GM19468 (cell line): Measurements from ENCODE around the gene SHISA9.
"Not testable (repeated sequence)": the region's sequence is repeated elsewhere in the genome, so short reads cannot be mapped to it uniquely, and the experiment has no call there.

Experiments used
- ATAC-seq: cut with Tn5 transposase; IDR thresholded peaks from one replicate; pipeline ENCODE4 v1.9.1; 2021; ENCODE audit warnings: mild to moderate bottlenecking, moderate library complexity, moderate number of reproducible peaks; ENCODE audit not compliant: unreplicated experiment; ENCODE audit errors: extremely low read depth

The SHISA9 gene

DNA sequence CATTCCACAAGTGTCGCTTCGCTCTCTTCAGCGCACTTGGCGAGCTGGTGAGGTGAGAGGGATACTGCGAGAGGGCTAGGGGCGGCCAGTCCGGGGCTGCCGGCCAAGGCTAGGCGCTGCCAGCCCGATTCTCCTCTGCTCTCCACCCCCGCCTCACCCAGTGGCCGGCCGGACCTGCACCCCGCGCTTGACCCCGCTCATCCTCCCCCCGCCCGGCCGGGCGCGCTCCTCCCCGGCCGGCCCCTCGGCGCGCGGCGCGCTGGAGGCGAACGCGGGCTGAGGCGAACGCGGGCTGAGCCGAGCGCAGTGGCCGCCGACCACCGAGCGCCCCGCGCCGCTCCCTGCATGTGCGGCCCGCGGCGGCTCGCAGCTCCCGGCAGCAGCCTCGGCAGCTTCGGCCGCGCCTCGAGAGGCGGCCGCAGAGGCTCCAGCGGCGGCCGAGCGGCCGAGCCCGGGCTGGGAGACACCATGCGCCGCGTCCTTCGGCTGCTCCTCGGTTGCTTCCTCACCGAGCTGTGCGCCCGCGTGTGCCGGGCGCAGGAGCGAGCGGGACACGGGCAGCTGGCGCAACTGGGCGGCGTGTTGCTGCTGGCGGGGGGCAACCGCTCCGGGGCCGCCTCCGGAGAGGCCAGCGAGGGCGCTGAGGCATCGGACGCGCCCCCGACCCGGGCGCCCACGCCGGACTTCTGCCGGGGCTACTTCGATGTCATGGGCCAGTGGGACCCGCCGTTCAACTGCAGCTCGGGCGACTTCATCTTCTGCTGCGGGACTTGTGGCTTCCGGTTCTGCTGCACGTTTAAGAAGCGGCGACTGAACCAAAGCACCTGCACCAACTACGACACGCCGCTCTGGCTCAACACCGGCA lies at the start of gene SHISA9:
SHISA9 (plus strand) TSS at position 2 of the 865 bp plus-strand sequence.
- ATAC-seq = no peak

DNA sequence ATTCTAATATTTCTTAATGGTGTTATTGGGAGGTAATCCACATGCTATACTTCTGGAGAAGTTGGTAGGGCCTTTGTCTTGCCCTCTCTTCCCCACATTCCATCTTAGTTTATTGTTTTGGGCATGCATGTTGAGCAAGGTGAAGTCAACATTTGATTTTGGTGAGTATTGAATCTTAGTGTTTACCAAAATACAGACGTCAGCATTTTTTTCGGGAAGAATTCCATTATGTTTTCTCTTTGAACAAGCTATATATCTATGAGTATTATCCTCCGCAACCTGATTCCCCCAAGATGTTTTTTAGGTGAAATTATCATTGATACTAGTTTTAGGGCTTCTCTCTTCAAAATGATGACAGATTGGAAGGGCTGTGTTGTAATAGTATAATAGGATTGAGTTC lies 47.4 kb upstream of the SHISA9 start:
- no peak for ATAC-seq

DNA sequence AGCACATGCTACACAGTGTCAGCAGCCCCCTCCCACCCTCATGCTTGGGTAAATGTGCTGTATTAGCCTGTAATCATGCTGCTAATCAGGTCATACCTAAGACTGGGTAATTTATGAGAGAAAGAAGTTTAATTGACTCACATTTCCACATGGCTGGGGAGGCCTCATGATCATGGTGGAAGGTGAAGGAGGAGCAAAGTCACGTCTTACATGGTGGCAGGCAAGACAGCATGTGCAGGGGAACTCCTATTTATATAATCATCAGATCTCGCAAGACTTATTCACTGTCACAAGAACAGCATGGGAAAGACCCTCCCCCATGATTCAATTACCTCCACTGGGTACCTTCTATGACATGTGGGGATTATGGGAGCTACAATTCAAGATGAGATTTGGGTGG lies 44.0 kb upstream of the SHISA9 start:
- ATAC-seq = not testable (repeated sequence)

DNA sequence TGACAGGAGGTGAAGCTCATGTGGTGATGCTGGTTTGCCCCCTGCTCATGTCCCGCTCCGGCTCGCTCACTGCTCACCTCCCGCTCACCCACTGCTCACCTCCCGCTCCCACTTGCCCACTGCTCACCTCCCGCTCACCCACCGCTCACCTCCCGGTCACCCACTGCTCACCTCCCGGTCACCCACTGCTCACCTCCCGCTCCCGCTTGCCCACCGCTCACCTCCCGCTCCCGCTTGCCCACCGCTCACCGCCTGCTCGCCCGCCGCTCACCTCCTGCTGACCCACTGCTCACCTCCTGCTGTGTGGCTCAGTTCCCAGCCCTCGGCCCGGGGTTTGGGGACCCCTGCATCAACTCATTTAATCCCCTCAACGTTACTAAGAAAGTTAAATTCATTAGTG lies 39.1 kb upstream of the SHISA9 start:
- ATAC-seq = no peak

DNA sequence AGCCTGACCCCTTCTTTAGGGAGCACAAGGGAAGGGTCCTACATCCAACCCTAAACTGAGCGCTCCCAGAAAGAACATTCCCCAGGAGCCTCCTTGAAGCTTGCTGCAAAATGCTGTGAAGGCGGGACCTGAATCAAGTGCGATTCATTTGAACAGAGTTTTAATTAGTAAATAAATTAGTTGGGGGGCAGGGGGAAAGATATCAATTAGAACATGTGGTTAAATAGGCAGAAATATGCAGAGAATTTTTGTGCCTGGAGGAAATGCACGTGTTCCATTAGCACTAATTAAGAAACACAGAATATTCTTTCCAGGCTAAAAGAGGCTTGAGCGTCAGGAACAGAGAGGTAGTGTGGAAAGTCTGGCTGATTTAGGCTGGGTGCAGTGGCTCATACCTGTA lies 38.5 kb upstream of the SHISA9 start:
- no peak for ATAC-seq

DNA sequence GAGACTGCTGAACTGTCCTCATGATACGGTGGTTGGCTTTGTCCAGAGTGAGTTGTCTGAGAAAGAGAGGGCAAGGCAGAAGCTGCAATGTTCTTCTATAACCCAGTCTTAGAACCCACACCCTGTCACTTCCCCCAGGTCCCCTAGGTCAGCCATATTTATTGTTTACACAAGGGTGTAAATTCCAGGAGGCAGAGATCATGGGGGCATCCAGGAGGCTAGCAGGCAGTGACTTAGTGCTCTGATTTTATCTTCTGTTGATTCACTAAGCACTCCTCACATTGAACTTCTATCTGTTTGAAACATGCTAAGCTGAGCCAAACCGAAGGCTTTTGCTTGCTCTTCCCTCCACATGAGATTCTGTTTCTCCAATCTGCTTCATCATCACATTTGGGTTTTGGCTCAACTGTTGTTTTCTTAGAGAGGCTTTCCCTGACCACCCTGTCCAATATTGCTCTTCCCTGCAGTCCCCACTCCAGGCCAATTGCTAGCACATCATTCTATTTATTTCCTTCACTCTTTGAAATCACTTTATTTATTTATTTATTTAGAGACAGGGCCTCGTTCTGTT lies 34.3 kb upstream of the SHISA9 start:
- no peak for ATAC-seq

DNA sequence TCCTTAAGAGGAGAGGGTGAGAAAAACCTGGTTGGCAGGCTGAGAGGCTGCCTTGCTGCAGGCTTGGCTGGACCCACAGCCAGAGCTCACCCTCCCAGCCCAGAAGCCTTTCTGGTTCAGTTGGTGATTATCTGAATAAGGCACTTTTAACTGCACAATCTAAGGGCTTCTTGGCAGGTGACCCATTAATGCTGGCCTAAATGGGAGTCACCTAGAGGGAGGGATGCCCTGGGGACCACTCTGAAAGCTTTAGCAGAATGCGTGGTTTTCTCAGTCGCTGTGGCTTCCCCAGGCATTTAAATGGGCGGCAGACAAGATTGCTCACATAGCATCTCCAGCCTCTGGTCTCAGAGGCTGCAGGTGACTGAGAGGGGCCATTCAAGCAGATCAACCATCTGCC lies 33.2 kb upstream of the SHISA9 start:
- no peak for ATAC-seq

DNA sequence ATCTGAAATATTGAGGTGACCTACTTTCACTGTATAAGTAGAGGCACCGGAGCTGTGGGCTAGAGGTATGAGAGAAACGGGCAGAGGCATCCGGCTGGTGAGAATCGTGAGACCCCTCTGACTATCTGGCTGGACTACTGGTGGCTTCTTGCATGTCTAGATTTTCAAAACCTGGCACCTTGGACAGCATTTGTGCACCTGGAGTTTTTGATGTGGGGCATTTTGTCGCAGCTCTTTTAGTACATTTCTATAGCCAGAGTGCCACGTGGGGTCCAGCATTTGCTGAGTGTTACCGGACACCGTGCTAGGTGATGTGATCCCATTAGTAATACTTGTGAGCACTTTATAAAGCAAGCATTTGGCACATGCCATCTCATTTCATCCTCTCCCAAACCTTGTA lies 32.6 kb upstream of the SHISA9 start:
- no peak for ATAC-seq

DNA sequence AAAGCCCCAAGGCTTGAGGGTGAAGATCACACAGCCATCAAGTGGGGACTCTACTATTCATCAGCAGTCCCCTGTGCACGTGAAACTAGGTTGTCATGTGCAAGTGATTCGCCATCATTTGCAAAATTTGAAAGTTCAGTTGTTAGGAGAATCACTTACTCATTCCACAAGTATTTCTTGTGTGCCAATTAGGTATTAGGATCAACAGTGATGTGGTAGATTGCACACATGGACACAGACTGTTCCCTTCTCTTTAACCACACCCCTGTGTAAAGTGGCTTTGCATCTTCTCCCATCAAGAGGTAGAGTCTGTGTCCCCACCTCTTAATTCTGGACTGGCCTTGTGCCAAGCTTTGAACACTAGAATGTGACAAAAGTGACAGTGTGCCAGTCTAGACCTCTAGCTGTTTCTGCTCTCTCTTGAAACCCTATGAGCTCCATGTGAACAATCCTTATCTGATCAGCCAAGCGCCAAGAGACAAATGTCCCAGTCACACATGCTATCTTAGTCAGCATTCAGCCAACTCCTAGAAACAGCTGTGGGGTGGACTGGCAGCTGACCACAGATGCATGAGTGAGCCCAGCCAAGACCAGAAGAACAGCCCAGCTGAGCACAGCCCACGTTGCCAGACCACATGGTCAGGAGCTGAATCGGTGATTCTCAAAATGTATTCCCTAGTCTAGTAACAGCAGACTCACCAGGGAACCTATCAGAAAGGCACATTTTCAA lies 31.5 kb upstream of the SHISA9 start:
- ATAC-seq = no peak

DNA sequence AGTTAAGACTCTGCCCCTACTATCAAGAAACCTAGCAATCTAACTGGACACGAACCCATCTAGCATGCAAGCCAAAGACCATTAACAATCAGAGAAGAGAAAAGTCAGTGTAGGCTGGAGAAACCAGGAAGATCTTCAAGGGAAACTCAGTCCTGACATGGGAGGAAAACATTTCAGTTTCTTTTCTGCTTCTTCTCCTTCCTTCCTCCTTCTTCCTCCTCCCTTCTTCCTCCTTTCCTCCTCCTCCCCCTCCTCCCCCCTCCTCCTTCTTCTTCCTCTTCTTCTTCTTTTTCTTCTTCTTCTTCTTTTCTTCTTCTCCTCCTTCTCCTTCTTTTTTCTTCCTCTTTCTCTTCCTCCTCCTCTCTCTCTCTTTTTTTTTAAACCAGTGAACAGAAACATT lies 29.6 kb upstream of the SHISA9 start:
- ATAC-seq = no peak

DNA sequence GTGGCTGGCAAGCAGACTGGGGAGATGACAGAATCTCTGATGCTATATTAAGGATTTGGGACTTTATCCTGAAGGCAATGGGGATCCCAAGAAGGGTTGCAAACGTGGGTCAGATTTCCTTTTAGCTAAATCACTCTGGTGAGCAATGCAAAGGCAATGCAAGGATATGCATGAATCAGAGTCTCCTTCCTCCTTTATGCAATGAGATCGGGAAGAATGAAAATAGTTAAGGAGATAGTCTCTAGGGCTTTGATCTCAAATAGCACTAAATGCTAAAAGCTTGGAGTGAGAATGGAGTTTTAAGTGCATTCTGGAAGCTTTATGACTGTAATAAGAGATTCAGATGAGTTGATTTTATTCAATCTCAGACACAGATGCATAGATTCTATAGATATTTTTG lies 27.2 kb upstream of the SHISA9 start:
- ATAC-seq = no peak

DNA sequence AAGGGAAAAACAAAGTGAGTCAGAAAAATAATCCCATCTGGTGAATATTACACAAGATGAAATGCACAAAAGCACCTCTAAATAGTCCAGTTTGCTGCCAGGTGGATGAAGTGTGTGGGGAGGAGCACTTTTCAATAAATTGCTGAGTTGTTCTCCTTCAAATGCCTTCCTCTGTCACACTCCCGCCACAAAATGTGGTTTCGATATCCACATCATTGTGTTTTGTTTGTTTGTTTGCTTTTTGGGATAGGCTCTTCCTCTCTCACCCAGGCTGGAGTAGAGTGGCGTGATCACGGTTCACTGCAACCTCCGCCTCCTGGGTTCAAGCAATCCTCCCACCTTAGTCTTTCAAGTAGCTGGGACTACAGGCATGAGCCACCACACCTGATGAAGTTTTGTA lies 24.6 kb upstream of the SHISA9 start:
- no peak for ATAC-seq

DNA sequence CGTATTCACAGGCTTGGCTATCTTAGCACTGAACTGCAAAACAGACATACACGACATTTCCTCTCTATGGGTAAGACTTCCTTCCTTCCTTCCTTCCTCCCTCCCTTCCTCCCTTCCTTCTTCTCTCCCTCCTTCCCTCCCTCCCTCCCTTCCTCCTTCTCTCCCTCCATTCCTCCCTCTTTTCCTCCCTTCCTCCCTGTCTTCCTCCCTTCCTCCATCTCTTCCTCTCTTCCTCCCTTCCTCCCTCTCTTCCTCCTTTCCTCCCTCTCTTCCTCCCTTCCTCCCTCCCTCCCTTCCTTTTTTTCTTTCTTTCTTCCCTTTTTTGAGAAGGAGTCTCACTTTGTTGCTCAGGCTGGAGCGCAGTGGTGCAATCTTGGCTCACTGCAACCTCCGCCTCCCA lies 22.4 kb upstream of the SHISA9 start:
- no peak for ATAC-seq

DNA sequence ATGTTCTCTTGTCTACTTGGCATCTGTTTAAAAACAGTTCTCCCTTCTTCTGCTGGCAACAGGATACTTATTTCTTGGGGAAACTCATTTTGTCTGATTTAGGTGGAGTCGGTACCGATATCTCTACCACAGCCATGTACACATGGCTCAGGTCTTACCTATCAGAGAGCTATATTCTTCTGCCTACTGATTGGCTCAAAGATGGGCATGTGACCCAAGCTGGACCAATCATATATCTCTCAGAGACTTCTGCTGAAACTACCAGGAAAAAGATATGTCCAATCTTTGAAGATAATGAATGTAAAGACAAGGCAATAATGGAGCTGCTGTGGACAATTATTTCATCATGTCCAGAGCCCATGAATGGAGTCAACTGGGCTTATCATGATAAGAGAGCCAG lies 21.6 kb upstream of the SHISA9 start:
- no peak for ATAC-seq

DNA sequence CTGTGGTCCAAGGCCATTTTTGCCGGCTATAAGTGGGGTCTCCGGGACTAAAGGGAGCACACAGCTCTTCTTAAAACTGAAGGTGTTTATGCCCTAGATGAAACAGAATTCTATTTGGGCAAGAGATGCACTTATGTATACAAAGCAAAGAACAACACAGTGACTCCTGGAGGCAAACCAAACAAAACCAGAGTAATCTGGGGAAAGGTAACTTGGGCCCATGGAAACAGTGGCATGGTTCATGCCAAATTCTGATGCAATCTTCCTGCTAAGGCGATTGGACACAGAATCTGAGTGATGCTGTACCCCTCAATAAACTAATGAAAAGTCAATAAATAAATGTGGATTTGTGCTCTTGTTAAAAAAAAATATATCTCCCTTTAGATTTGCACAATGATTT lies 20.2 kb upstream of the SHISA9 start:
- ATAC-seq = no peak

DNA sequence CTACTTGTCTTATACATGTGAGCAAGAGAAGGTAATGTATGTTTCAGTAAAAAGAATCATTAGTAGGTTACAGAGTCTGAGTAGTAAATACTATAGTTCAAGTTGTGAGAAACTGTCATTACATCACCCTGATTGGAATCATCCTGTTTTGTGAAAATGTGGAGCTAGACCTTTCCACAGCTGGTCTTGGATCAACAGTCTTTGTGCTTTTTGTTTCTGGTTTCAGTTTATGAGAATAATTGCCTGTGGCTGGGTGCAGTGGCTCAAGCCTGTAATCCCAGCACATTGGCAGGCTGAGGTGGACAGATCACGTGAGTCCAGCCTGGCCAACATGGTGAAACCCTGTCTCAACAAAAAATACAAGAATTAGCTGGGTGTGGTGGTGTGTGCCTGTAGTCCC lies 19.7 kb upstream of the SHISA9 start:
- no peak for ATAC-seq

DNA sequence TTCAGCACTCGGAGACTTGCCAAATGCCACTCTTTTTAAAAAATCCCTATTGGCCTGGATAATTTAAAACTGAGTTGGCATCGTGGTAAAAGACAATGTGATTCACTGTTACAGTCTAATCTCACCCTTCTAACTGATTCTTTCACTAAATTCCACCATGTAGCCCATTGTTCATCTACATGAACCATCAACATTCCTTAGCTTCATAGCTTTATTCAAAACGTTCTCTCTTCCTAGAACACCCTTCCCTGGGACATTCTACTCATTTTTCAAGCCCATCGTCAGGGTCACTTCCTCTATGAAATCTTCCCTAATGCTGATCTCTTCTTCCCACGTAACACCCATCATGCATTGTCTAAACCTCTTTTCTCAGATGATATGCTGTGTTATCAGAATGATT lies 15.7 kb upstream of the SHISA9 start:
- ATAC-seq = no peak

DNA sequence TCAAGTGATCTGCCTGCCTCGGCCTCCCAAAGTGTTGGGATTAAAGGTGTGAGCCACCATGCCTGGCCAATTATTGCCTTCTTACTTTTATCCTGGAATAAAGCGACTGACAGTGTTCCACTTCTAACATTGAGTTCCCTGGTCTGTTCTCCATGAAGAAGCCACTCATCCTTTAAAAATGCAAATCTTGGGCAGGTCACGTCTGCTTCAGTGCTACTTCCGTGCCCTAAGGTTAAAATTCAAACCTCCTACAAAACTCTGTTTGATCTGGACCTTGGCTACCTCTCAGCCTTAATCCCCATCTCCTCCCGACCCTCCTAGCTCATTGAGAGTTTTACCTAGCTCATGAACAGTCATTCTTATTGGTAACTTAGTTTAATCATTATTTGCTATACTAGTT lies 9.6 kb upstream of the SHISA9 start:
- no peak for ATAC-seq

DNA sequence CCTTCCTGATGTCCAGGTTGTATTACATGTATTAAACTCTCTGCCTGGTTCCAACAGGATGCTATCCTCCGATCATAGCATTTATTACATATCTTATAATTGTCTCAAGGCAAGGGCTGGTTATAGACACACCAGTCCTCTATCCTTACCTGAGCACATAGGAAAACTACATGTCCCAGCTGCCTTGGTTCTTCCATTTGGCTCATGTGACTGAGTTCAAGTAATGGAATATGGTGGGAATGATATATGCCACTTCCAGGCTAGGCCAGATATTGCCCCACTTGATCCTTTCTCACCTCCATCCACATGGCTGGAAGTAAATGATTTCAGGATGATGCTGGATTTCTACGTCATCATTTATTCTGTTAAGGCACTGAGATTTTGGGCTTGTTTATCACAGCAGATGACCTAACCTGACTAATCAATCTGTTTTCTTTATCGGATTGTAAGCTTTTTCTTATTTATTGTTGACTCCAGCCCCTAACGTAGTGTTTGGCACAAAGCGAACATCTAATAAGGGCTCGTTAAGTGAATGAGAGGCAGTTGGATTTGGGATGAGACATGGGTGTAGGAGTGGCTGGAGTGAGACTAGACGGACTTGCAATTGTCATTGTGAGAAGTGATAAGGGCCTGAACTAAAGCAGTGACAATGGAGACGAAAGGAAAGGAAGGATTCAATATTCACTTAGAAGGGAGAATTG lies 8.2 kb upstream of the SHISA9 start:
- no peak for ATAC-seq

DNA sequence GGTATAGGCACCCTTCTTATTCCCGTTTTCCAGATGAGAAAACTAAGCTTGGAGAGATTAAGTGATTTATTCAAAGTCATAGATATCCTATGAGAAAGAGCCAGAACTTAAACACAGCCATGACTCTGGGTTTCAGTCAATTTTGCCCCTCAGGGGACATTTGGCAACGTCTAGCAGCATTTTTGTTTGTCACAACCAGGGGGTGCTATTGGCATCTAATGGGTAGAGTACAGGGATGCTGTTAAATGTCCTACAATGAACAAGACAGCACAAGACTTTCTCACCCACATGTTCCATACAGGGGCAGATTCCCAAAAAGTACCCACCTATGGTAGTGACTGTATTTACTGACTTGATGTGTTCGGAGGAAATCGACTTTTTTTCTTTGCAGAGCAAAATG lies 4.8 kb upstream of the SHISA9 start:
- no peak for ATAC-seq

DNA sequence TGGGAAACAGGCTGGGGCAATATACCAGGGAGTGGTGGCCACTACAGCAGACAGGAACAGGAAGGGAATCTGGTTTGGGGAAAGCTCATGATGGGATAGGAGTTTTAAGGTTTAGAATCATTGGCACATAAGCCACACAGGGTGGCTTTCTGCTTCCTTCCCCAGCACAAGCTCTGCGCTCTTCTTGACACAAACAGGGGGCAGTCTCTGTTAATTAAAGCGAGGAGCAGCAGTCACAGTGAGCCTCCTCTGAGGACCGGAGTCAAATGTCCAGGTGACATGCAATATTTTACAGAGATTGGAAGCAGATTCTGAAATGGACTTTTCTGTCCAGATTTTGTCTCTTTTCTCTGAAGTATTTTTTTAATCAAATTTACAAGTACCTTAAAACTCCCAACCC lies 2.8 kb upstream of the SHISA9 start:
- ATAC-seq = no peak
